Measurements from ENCODE around the gene ACTR2.
"Not testable (repeated sequence)": the region's sequence is repeated elsewhere in the genome, so short reads cannot be mapped to it uniquely, and the experiment has no call there.

The ACTR2 gene

DNA sequence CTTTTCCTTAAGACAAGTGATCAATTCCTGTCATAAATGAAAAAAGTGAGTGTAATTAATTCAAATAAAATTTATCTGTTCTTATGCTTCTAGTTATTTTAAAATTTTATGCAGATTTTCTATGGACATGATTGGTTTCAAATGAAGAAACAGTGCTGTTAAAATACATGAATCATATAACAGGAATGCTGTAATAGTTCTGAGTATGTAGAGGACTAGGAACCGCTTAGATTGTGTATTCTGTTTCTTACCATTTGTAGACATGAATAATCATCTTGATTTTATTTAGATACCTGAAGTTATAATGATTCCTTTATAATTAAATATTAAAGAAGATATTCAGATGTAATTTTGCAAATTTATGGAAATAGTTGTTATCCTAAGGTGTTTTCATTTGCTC is 3.5 kb downstream of the ACTR2 start:
- no peak for DNase-seq (ENCODE audit: low read depth)

DNA sequence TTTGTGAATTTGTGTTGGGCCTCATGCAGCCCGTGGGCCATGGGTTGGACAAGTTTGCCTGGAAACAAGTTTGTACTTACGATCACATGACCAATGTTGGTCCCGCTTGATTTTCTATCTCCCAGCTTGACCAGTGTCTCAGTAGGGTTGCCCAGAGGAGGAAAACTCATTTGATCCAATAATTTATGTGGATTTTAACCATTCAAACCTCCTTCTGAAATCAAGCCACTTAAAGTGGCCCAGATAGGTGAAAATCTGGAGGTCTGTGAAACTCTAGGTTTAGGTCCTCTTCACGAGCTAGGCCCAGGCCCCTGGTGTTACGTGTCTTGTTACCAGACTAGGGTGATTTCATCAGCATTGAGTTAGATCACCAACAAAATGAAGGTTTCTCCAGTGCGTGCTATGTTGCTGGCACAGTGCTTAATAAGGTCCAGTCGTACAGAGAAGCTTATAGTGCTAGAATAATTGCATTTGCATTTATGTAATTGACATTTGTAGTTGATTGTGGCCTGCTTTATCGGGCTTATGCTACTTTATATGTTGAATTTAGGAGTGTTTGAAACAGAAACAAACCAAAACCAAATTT is 4.4 kb downstream of the ACTR2 start:
- no peak for DNase-seq (ENCODE audit: low read depth)

DNA sequence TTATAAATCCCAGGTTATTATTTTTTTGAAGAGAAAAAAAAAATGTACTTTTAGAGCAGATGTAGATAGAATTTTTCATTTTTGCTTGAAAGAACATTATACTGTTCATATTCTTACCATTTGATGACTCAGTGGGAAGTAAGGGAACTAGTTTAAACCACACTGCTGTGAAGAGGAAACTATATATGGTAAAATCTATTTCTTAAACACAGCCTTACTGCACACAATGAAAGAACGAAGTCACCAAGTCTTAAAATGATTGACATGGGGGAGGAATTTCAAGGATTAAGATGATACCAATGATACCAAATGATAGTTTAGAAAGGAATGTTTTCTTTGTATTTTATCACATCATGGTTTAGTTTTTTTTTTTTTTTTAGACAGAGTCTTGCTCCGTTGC is 5.0 kb downstream of the ACTR2 start:
- no peak for DNase-seq (ENCODE audit: low read depth)

DNA sequence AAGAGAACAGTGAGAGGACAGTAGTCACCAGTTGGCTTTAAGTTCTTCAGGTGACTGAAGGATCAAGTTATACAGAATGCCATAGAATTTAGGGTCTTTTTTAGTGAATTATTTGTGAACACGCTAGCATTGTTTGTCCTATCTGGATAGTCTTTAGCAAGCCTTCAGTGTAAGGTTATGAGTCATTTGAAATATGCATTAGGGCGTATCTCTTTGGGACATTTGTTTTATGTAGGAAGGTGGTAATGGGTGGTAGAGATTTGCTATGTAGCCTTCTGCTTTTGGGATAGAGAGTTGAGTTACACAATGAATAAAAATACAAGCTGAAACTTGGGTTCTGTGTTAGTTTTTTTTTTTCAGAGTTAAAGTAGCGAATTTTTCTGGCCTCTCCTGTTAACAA is 13.0 kb downstream of the ACTR2 start:
- no peak for DNase-seq (ENCODE audit: low read depth)

DNA sequence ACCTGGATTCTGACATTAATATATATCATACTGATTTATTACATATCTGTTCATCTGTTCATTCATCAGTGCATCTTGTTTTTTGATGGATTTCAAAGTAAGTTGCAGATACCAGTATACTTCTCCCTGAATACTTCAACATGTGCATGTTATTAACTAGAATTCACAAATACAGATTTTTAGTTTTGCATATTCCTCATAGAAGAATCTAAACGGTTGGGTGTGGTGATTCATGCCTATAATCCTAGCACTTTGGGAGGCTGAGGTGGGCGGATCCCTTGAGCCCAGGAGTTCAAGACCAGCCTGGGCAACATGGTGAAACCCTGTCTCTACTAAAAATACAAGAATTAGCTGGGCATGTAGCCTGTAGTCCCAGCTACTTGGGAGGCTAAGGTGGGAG is 16.8 kb downstream of the ACTR2 start:
- DNase-seq (ENCODE audit: low read depth) = not testable (repeated sequence)

DNA sequence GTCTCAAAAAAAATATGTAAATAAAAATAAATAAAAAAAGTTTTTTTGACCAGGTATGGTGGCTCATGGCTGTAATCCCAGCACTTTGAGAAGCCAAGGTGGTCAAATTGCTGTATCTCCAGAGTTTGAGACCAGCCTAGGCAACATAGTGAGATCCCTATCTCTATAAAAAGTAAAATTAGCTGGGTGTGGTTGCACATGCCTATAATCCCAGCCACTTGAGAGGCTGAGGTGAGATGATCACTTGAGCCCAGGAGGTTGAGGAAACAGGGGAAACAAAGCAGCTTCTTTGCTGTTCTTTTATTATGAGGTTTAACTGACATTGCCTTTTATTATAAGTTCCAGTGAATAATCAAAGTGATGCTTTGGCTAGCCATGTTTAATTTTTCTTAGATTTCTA is 25.0 kb downstream of the ACTR2 start:
- DNase-seq (ENCODE audit: low read depth) = no peak

DNA sequence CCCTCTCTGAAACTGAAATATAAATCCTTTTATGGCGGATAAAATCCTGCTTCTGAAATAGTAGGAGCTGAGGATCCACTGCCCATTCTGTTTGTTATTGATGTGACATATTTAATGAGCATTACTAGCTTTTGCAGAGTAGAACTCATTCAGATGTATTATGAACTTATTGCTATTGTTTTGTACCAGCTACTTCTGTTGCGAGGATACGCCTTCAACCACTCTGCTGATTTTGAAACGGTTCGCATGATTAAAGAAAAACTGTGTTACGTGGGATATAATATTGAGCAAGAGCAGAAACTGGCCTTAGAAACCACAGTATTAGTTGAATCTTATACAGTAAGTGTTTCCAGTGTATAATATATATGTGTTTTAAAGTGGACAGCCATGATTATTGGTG is 27.7 kb downstream of the ACTR2 start:
- no peak for DNase-seq (ENCODE audit: low read depth)

DNA sequence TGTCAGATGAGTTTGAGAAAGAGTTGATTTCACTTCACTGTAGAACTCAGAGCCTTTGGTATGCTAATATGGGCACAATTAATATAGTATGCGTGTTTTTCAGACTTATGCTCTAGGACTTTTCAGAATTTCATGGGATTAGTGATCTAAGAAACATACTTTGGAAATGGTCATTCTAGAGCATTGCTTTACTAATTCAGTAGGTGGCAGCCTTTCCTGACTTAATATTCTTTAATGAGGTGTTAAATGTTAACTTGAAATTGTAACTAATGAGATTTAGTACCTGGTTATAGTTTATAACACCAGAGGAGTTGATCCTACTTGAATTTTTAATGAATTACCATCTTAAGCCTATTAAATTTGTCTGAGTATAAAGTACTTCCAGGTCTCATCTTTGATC is 28.4 kb downstream of the ACTR2 start:
- DNase-seq (ENCODE audit: low read depth) = no peak

DNA sequence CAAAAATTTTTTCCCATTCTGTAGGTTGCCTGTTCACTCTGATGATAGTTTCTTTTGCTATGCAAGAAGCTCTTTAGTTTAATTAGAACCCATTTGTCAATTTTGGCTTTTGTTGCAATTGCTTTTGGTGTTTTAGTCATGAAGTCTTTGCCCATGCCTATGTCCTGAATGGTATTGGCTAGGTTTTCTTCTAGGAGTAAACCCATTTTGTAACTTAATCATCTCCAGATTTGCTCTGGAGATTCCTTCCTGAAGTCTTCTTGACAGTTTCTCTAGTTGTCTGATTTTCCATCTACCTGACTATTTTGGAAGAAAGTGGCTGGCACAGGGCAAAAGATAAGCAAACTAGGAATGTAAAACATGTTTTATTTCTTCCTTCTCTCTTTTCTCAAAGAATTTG is 30.2 kb downstream of the ACTR2 start:
- not testable (repeated sequence) for DNase-seq (ENCODE audit: low read depth)

DNA sequence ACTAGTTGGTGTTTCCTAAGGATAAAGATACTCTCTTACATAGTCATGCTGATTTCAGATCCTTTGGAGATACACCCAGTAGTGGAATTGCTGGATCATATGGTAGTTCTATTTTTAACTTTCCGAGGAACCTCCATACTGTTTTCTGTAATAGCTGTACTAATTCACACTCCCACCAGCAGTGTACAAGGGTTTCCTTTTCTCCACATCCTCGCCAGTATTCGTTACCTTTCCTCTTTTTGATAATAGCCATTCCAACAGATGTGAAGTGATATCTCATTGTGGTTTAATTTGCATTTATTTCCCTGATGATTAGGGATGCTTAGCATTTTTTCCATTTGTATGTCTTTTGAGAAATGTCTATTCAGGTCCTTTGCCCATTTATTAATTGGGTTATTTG is 34.0 kb downstream of the ACTR2 start:
- DNase-seq (ENCODE audit: low read depth) = no peak

DNA sequence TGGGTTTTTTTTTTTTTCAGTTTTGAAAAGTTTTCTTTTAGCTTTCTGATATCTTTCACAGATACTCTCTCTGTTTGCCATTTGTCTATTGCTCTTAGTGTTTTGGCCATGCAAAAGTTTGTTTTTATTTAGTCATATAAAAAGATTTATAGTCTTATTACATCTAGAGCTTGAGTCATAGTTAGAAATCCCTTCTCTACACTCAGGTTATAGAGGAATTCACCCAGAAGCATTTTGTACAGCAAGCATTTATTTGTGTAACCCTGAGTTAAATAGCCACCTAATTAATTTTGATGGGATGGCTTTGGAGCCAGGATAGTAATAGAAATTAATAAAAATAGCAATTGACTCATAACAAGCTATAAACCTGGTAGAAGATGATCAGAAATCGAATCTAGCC is 35.6 kb downstream of the ACTR2 start:
- DNase-seq (ENCODE audit: low read depth) = no peak

DNA sequence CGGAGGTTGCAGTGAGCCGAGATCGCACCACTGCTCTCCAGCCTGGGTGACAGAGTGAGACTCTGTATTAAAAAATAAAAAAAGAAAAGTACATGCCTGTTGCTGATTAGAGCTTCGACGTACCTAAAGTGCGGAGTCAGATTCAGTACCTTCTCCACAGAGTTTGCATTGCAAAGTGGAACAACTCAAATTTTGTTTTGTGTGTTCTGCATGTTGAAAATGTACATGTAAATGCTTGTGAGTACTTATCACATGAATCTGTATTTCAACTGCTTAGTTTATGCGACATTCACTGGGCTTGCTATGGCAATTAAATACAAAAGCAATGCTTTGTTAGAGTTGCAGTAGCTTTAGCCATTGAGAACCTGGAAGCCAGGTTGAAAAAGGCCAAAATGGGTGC is 36.4 kb downstream of the ACTR2 start:
- DNase-seq (ENCODE audit: low read depth) = no peak

DNA sequence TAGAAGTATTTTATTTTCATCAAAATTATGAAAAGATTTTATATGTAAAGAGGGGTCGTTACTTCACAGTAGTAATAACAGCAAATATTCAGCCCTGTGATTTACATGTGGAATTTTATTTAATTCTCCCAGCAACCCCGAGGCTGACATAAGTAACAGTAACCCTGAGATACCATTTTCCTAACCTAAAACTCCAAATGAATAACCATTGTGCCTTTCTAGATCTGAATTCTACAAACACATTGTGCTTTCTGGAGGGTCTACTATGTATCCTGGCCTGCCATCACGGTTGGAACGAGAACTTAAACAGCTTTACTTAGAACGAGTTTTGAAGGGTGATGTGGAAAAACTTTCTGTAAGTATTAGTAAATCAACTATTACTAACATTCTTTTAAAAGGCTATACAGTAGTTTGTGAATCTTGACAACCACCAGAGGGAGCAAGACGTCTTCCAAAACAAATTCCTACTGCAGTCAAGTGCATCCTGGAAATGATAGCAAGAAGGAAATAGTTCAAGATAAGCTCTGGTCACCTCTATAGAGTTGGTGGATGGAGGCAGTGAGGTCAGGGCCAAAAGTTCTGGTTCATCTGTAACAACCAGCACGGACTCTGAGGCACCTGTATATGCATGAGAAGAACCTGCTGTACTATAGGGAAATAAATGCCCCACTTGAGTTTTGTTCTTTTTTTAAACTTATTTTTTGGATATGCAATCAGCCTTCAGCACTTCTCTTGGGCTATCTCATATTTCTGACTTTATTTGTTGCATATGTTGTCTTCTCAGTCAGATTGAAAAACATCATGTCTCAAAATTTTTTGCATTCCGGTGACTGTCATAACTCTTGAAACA is 37.4 kb downstream of the ACTR2 start:
- DNase-seq (ENCODE audit: low read depth) = no peak

DNA sequence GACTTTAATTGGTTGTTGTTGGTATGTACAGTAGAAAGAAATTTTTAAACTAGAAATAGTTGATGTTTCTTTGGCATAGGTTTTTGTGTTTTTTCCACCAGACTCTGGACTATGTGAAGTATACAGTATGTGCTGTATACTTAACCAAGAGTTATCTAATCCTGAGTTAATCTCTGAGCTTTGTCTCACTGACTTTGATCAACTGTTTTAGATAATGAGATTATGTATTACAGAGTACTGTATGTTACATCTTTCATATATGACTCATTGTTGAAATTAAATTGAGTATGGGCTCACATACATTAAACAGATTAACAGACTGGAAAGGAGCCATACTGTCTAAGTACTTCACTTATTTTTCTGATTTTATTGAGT is 38.0 kb downstream of the ACTR2 start:
- DNase-seq (ENCODE audit: low read depth) = no peak

DNA sequence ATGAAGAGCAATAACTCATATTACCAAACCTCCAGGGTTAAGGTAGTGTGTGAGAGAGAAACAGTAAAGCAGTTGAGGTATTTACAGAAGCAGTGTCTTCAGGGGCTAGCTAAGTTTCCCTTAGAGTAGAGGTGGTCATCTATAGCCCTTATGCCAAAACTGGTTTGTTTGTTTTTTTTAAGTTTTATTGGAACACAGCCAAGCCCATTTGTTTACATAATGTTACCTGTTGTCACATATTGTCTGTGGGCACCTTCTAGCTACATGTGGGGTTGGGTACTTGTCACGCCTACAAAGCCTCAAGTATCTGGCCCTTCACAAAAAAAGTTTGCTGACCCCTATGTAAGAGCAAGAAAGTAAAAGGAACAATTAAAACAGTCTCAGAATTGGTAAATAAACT is 39.4 kb downstream of the ACTR2 start:
- no peak for DNase-seq (ENCODE audit: low read depth)

DNA sequence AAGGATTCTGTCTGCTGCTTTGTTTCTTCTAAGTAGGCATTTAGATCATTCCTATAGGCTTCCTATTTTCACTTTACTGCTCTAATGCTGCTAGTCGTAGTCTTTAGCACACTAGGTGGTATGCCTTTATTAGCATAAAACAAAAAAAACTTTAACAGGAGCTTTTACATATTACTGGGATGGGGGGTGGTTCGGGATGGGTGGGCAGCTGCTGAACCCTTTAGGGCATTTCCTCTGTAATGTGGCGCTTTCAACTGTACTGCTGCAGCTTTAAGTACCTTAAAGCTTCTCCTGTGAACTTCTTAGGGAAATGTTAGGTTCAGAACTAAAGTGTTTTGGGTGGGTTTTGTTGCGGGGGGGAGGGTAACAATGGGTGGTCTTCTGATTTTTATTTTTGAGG is 41.3 kb downstream of the ACTR2 start:
- DNase-seq (ENCODE audit: low read depth) = no peak

DNA sequence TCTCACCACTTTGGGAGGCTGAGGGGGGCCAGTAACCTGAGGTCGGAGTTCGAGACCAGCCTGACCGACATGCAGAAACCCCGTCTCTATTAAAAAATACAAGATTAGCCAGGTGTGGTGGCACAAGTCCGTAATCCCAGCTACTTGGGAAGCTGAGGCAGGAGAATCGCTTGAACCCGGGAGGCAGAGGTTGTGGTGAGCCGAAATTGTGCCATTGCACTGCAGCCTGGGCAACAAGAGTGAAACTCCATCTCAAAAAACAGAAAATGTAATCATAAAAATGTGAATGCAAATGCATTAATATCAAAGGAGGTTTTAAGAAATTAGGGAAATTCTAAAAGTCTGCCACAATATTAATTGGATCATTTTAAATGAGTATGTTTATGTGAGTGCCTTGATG is 45.7 kb downstream of the ACTR2 start:
- DNase-seq (ENCODE audit: low read depth) = no peak

DNA sequence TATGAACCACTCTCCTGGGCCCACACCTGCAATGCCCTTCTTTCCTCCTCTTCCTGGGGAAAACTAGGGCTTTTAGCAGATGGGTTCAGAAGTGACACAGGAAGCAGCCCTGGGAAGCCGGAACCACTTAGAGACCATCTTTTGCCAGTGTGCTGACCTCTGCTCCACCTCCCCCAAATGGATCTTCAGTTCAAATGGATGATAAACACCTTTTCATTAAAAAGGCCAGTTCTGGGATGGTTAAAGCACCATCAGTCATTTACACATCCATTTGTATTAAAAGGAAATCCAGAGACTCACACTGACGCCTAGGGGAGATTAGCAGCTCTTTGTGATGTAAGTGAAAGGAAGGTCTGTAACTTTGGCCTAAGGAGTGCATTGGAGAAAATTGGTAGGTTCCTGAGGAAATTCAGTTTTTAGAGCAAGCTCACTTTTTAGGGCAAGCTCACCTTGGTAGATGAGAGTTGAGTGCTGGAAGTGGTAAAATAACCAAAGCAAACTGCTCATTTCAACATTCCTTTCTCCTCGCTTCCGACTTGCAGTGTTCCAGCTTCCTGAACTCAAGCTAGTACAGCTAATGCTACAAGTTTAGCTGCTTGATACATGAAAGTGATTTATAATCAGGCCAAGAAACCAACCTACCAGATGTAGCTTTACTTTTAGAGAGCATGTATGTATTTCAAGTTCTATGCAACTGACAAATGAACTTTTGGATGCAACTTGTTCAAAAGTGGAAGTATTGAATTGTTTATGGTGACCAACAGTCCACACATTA is 47.7 kb downstream of the ACTR2 start:
- DNase-seq (ENCODE audit: low read depth) = no peak

DNA sequence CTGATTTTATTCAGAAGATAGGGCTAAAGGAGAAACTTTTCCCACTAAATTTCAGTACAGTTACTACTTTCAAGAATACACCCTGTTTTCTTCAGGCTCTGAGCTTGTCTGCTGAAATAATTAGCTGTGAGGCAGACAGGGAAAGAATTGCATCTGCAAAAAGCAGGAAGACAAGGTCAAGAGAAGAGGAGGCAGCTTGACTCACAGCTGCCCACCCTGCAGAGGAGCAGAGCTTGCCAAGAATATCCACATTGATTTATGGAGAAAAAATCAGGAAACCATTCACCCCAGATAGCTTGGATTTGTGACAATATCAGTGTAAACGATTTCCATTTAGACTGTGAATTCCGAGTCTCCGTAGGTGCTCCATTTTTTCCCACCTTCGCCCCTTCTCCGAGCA is 49.0 kb downstream of the ACTR2 start:
- DNase-seq (ENCODE audit: low read depth) = no peak

DNA sequence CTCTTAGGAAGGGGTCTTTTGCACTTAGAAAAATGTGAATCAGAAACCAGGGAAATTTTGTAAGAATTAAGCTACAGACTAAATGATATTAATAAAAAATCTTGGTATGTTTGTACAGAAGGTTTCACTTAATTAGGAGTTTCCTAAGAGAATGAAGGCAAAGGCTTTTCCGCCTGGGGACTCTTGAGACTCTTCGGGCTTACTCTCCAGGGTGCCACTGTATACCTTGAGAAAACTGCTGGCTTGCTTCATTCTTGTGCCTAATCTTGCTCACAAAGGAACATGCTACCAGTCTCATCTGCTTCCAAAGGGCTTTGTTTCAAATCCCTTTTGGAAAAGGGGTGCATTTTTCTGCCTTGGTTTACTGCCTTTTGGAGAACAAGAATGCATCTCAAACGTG is 49.5 kb downstream of the ACTR2 start:
- DNase-seq (ENCODE audit: low read depth) = no peak

DNA sequence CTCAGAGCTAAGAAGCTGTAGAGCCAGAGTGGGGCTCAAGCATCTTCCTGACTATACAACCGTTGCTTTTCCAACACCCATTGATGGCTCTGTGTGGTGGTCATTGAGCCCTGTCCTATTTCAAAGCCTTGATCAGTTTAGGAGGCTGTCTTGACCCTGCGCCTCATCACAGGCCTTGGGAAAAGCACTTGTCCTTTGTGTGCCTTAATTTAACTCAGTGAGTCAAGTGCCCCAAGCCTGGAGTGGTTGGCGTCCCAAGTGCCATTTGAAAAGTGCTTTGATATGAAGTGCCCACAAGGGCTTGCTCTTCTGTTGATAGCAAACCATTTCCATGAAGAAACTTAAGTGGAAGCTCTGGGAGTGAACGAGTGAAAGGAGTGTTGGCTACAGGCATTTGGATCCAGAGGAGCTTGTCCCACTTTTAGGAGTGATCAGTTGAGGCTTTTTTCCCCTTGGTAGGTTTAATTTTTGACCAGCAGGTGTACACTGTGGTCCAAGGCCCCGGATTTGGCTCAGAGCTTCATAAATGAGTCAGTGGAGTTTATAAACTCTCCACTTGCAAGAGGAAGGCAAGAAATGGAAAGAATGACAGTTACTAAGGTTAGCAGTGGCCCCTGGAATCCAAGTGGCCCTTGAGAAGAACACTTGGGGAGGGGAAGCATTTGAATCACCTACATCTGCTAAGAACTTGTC is 50.3 kb downstream of the ACTR2 start:
- DNase-seq (ENCODE audit: low read depth) = no peak

DNA sequence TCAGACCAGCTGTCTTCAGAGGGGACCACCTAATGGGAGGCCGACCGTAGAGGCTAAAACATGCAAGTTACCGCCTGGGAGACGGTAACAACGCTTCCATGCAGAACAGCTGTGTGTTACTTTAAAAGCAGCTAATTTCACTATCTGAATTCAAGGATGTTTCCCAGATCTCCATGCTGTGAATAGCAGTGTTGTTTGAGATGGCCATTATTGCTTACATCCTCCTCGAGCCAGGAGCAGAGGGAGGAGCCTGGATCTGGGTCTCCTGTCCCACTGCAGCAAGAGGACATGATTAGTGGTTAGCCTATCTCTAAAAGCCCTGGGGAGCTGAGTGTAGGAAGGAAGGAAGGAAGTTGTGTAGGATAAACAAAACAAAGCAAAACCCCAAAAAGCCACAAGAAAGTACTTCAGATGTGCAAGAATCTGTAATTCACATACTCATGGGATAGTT is 50.9 kb downstream of the ACTR2 start:
- DNase-seq (ENCODE audit: low read depth) = no peak

DNA sequence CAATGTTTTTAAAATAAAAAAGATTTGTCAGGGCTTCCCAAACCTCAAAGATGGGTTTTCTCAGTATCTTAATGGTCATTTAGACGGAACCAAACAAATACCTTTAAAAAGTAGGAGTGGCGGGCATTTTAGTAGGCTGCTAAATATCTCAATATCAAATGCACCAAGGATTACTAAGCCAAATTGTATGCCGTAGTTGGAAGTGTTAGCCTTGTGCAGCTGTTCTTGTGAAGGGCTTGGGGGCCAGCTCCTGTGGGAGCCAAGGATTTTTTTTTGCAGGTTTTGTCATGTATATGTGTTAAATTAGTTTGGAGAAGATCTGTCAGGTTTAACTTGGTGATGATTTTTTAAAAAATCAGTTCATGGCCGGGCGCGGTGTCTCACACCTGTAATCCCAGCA is 52.1 kb downstream of the ACTR2 start:
- no peak for DNase-seq (ENCODE audit: low read depth)
